NCI-H748 (cell line): Measurements from ENCODE around the gene NPEPL1.
A peak's percentile ranks its signal among the peaks of the same experiment; 100 is the strongest.
"Not testable (repeated sequence)": the region's sequence is repeated elsewhere in the genome, so short reads cannot be mapped to it uniquely, and the experiment has no call there.

Experiments
- DNase-seq: peaks from one replicate; lab custom pipeline; 2025; ENCODE audit not compliant: unreplicated experiment; lab: John Stamatoyannopoulos, UW

NPEPL1 gene

GRCh38 chr20:58692579-58693225, at the start of gene NPEPL1:
TSS of gene NPEPL1 (plus strand) at chr20:58692800. CDS start at chr20:58692901, 101 bp downstream.
- peak; percentile 26 for DNase-seq

- DNase-seq: not testable (repeated sequence)
Measured at GRCh38 chr20:58642896-58643295, 49.7 kb upstream of the NPEPL1 start.

GRCh38 chr20:58645412-58645968, 47.1 kb upstream of the NPEPL1 start:
- no peak for DNase-seq

- no peak for DNase-seq
Measured at GRCh38 chr20:58646257-58646656, 46.3 kb upstream of the NPEPL1 start.

- no peak for DNase-seq
Measured at GRCh38 chr20:58646703-58647102, 45.9 kb upstream of the NPEPL1 start.

GRCh38 chr20:58647162-58647795, 45.3 kb upstream of the NPEPL1 start:
- DNase-seq: no peak

- DNase-seq: no peak
Measured at GRCh38 chr20:58647796-58648501, 44.7 kb upstream of the NPEPL1 start.

- not testable (repeated sequence) for DNase-seq
Measured at GRCh38 chr20:58648502-58648825, 44.1 kb upstream of the NPEPL1 start.

- DNase-seq: no peak
Measured at GRCh38 chr20:58649288-58650180, 43.1 kb upstream of the NPEPL1 start.

- DNase-seq: no peak
Measured at GRCh38 chr20:58650181-58650775, 42.3 kb upstream of the NPEPL1 start.

GRCh38 chr20:58650776-58651558, 41.6 kb upstream of the NPEPL1 start, which contains the start of gene STX16:
TSS of gene STX16 (plus strand) at chr20:58651283. CDS start at chr20:58652007, 724 bp downstream.
- peak; percentile 87 for DNase-seq

GRCh38 chr20:58651559-58651945, 41.0 kb upstream of the NPEPL1 start:
- DNase-seq: peak; percentile 48

- peak; percentile 51 for DNase-seq
Measured at GRCh38 chr20:58651946-58652605, 40.5 kb upstream of the NPEPL1 start.

- DNase-seq: peak; percentile 36
Measured at GRCh38 chr20:58652606-58653294, 39.9 kb upstream of the NPEPL1 start.

- no peak for DNase-seq
Measured at GRCh38 chr20:58654337-58654736, 38.3 kb upstream of the NPEPL1 start.

GRCh38 chr20:58655328-58656107, 37.1 kb upstream of the NPEPL1 start:
- no peak for DNase-seq

- DNase-seq: no peak
Measured at GRCh38 chr20:58656831-58657230, 35.8 kb upstream of the NPEPL1 start.

GRCh38 chr20:58657262-58657661, 35.3 kb upstream of the NPEPL1 start:
- DNase-seq: no peak
